ENCODE measurements around the gene GALNT16.
"Not testable (repeated sequence)": the region's sequence is repeated elsewhere in the genome, so short reads cannot be mapped to it uniquely, and the experiment has no call there.

The GALNT16 gene

DNA sequence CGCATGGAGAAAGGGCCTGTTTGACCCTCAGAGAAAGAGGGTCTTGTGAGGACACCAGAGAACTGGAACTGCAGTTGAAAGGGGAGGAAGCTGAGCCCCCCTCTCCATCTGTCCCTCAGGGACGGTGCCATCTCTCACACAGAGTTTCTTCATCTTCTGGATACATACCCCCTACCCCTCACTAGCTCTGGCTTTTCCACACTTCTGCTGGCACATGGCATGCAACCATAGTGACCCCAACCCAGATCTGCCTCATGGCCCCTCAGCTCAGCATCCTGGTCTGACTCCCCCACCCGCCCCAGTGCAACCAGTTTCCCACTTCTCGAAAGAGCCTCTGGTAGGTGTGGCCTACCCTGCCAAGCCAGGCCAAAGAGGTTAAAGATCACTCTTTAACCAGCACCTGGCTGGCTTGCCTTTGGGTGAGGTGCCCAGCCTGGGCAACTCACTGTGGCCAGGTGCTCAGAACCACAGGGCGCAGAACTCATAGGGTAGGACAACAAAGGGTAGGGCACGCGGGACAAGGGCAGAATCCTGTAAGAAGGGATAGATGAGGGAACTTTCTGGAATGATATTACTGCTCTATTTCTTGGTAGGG is 25.8 kb downstream of the GALNT16 start:
- no peak for DNase-seq (ENCODE audit: low spot score)

DNA sequence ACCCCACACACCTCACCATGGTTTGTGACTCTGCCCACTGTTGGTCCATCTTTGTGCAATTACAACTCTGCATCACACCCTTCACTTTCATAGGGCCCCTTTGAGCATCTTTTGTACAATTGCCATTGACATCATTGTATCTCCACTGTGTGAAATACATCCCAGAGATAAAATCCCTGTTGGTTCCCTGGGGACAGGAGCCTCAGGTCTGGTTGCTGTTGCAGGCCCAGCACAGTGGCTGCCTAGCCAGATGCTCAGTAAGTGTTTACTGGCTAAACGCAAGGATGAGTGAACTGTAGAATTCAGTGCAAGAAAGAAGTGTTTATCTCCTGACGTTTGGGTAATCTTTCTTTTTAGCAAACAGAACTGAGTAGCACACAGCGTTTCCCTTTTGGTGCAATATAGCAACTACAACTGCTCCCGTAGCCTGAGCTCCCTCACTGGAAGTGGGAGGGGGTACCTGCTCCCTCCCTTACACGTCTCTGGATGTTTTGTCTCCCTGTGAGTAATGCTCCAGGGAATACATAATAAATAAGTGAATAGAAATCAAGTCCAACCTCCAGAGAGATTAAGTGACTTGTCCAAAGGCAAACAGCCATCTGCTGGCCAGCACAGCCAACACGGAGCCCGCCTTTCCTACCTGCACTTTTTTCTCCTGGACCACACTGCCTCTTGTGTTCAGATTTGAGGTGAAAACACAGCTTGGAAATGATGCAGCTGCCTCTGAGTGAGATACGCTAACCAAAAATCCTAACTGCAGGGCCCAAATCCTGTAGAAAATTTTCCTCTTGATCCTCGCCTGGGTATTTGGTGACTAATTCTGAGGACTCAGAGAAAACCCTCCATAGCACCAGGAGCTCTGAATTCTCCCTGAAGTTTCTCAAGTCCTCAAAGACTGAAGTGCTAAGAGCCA is 27.4 kb downstream of the GALNT16 start:
- no peak for DNase-seq (ENCODE audit: low spot score)

DNA sequence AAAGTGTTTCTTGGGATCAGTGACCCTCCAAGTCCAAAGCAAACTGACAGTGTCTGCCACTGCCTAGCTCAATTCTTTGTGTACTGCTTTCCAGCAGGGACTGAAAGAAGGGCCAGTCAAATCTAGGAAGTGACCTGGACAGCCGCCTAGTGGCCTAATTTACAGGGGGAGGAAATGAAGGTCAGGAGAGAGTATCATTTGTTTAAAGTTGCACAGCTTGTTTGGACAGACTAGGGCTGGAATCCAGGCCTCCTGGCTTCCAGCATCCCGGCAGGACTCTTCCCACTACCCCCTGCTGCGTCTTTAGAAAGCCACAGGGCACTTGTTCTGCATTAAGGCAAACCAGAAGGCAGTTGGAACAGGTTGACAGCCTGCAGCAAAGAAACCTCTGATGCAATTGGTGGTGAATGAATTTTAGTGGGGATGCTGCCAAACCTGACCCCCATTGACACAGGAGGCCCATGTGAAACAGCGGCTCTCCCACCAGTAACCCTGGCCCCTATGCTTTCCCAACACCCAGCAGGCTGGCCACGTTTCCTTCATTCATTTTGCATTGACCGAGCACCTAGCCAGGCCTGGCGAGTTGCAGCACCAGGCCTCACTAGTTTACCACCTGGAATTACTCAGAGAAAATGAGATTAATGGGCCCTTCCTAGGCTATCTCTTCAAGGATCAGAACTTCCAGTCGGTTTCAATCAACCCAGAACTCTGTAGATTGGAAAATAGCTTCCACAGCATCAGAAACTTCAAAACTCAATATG is 28.2 kb downstream of the GALNT16 start:
- no peak for DNase-seq (ENCODE audit: low spot score)

DNA sequence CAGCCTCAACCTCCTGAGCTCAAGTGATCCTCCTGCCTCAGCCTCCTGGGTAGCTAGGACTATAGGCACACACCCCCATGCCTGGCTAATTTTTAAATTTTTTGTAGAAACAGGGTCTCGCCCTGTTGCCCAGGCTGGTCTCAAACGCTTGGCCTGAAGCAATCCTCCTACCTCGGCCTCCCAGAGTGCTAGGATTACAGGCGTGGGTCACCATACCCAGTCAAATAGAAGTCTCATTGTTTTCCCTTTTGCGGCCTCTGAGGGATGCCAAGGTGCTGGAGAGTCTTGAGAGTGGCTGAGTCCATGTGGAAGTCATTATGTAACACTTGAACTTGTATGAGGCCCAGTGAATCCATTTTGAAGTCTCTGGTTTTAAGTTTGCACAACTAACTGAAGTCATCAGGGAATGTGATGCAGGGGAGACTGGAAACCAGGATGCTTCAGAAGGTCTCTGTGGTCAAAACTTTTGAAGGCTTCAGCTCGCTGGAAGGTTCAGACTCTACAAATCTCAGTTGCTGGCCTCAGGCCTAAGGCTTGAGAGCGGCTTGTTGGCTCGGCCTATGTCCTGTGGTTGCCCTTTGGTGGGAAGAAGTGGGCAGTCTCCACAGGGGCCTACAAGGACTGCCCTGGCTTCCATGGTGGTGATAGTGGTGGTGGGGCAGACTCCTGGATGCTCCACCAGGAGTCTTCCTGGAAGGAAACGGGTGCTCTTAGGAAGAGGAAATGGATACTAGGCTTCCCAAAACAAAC is 29.2 kb downstream of the GALNT16 start:
- no peak for DNase-seq (ENCODE audit: low spot score)

GRCh38 chr14:69289811-69290520 is 30.0 kb downstream of the GALNT16 start:
- no peak for DNase-seq (ENCODE audit: low spot score)

DNA sequence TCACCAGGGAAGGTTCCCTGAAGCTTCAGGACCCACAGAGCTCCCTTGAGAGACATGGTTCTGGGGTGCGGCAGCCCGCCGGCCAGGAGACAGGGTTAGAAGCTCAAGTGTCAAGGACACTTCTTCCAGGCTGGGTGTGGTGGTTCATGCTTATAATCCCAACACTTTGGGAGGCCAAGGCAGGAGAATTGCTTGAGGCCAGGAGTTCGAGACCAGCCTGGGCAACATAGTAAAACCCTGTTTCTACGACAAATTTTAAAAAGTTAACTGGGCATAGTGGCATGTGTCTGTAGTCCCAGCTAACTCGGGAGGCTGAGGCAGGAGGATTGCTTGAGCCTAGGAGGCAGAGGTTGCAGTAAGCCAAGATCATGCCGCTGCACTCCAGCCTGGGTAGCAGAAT is 30.9 kb downstream of the GALNT16 start:
- not testable (repeated sequence) for DNase-seq (ENCODE audit: low spot score)

- no peak for DNase-seq (ENCODE audit: low spot score)
Measured at GRCh38 chr14:69291396-69291795, 31.4 kb downstream of the GALNT16 start.

- DNase-seq (ENCODE audit: low spot score), result no peak
Measured at GRCh38 chr14:69291891-69292561, 32.1 kb downstream of the GALNT16 start.

DNA sequence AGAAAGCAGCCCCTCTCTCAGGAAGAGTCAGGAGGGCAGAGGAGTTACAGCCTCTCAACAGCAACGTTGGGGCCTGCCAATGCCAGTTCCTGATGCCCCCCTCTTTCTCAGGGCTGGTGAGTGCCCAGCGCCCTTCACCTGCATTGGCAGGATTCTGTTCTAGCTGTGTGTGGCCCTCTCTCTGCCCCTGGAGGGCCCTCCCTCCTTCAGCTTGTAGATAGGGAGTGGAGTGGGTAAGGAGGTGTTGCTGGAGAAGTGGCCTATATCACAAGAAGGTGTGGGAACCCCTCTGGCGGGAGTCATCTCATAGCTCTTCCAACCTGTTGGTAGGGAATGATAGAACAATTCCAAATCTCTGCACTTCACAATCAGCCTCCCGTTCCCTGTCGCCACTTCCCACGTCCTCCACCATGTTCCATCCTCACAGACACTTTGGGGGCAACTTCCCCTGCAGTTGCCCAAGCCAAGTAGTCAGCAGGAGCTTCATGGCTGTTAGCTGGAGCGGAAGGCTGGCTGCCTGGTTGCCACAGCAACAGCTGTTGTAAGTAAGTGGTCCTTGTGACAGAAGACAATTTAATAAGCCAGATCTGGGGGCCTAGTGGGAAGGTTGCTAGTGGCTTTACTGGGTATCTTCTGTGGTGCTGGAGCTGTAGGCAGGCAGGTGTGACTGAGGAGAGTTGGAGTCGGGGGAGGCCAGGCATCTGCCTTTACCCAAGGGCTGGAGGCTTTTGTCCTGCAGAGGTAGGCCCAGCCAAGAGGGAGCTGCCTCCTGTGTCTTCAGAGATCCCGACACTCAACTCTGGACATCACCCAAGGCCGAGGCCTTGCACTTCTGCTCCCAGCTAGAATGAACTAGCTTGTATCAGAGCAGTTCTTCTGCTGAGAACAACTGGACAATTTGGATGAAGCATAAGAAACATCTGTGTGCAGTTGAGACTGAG is 38.4 kb downstream of the GALNT16 start:
- DNase-seq (ENCODE audit: low spot score), result no peak

DNA sequence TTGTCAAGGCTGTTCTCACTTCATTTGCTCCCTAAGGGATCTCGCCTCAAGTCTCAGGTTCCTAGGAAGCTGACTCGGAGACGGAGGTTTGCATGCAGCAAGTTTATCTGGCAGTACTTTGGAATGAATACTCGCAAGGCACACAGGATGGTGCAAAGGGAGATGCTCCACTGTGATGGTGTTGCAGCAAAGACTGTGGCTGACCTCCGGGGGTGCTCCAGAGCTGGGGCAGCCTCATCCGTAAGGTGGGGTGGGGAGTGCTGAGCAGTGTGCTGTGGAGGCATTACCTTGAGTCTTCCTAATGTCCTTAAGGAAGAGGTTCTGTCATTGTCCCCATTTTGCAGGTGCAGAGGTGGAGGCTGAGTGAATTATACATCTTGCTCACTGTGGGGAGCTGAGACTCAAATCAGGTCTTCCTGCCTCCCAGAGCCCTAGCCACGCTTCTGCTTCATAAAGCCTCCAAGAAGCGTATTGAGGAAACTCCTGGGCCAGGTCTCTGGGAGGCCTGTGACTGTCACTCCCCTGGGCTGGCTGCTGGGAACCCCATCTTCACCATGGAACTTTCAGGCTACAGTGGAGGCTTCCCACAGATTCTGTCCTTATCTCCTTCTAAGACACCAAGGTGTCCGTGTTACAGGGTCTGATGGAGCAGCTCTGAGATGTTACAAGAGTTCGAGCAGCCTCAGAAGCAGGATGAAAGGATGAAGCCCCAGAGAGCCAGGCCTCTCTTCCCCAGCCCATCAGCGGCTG is 39.5 kb downstream of the GALNT16 start:
- no peak for DNase-seq (ENCODE audit: low spot score)

DNA sequence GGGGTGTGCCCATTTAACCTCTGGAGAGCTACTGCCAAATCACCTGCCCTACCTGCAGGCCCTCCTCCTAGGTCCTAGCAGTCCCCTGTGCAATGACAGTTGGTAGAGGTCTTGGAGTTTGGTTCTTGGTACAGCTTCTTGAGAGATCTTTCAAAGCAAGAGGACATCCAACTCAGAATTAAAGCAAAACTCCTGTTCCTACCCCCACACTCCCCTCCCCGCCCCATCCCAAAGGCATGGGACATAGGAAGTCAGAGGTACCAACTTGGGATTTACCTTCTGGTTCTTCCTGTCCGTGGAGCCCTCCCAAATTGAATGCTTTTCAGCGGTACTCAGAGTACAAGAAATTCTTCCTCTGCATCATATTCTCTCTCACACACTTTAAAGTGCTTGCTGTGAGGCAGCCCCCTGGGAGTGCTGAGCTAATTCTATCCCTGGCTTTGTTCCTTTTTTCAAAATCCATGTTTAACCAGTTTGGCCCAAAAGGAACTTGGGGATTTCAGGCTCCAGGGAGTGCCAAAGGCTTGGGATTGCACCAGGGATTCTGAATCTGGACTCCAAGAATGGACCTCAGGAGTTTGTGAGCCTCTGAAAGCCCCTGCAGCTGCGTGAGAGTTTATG is 40.8 kb downstream of the GALNT16 start:
- no peak for DNase-seq (ENCODE audit: low spot score)

DNA sequence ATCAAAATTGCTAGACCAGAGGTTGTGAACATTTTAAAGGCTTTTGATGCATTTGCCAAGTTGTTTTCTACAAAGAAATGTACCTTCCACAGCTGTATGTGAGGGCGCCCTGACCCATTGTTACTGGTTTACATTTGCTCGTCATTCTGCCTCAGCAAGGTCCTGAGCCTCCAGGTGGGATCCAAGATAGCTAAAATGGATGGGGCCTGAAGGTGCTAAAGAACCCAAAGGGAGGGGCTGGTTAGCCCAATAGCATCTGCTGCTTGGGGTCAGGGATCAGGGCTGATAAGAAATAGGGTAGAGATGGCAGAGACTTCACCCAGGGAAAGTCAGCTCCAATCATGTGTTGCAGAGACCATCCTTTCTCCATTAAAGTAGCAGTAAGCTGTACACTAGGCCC is 43.1 kb downstream of the GALNT16 start:
- DNase-seq (ENCODE audit: low spot score), result no peak

GRCh38 chr14:69312608-69313007 is 52.6 kb downstream of the GALNT16 start:
- no peak for DNase-seq (ENCODE audit: low spot score)

- no peak for DNase-seq (ENCODE audit: low spot score)
Measured at GRCh38 chr14:69313176-69313575, 53.2 kb downstream of the GALNT16 start.

DNA sequence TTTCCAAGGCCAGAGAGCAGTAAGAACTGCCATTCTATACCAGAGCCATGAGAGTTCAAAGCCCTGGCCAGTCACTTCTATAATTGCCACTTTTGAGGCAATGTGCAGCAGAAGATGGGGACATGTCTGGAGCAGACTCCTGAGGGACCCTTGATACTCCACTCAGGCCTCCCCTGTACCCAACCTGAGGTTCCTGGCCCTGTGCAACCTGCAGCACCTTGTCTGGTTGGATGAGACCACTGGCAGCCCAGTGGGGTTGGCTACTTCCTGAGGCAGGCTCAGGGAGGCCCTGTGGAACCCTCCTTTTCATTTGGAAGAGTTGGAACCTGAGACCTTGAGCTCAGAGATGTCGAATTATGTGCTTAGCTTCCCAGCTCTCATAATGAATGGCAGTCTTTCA is 54.4 kb downstream of the GALNT16 start:
- DNase-seq (ENCODE audit: low spot score), result no peak

- no peak for DNase-seq (ENCODE audit: low spot score)
Measured at GRCh38 chr14:69315301-69315700, 55.3 kb downstream of the GALNT16 start.

DNA sequence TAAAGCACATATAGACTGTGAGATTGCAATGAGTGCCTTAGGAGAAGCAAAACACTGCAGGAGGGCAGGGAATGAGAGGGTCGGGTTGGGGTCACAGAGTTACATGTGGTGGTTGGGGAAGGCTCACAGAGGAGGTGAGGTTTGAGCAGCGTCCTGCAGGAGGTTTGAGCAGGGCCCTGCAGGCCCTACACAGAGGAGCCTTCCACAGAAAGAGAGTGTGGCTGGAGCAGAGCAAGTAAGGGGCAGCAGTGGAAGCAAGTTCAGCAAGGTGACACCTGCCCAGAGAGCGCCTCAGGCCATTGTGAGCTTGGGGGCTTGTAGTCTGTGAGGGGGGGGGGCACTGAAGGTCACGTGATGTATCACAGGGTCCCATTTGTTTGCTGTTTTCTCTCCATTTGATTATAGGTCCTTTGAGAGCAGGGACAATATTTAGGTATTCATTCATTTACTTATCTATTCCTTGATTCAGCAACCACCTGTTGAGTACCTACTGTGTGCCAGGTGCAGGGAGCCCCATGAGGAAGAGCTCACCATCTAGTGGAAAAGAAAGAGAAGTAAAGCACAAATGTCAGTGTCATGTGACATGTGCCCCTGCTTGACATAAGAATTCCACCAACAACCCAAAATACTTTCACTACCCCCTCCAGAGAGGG is 56.6 kb downstream of the GALNT16 start:
- DNase-seq (ENCODE audit: low spot score), result no peak
